ENCODE results near the gene STAT1.

- TF ChIP-seq CTCF (conservative IDR thresholded peaks at IDR 0.05) (no peak), EZH2 (IDR thresholded peaks at IDR 0.05; ENCODE audit: low read depth) (no peak)
These were observed 80.6 kb downstream of the STAT1 start for GRCh38 chr2:190933361-190933760.
